HCT116 (cell line): ENCODE results near the gene MOB3B. TPM values are rescaled to one million over a fixed set of nuclear protein-coding genes. Genes with fewer than 3 reads are reported as not detected.

Experiments used
- ATAC-seq: fragments of 200-7000 bp; cut with Tn5 transposase; 2 replicates; pipeline ENCODE4 v1.9.1; 2020; ENCODE audit warnings: mild to moderate bottlenecking, moderate library complexity
- BruUV-seq: library from RNA; stranded (reverse); fragments of 400-500 nt; replicated peaks from 2 replicates; lab custom pipeline; 2021; lab: Mats Ljungman, UMichigan
- CTCF ChIA-PET: fragments of 300-600 bp; sonication (Branson Sonifier 250); formaldehyde crosslinking; loops from one replicate; lab custom pipeline; 2021; ENCODE audit warnings: antibody characterized with exemption; lab: Charles Lee
- POLR2A ChIA-PET: fragments of 300-600, 350-600 bp; sonication (Branson Sonifier 250); formaldehyde crosslinking; loops from one replicate; lab custom pipeline; 2021; ENCODE audit warnings: antibody characterized with exemption; lab: Charles Lee
- RAD21 ChIA-PET, 2 experiments: fragments of 300-600 bp; sonication (Branson Sonifier 250); formaldehyde crosslinking; loops; one replicate each; lab custom pipeline; 2023; ENCODE audit warnings: low total read pairs in 2 of 2; ENCODE audit not compliant: uncharacterized antibody in 2 of 2, unreplicated experiment in 2 of 2, low non-redundant PET in 1 of 2; lab: Charles Lee
- DNase-seq: peaks from one replicate; pipeline ENCODE4 v3.0.0-alpha.2; 2010; ENCODE audit warnings: low read depth, low spot score
- H2AFZ ChIP-seq: fragments of 200-600 bp; shearing (Covaris generic), sonication (generic); 2 replicates; pipeline ENCODE4 v1.6.1; 2017; ENCODE audit warnings: low read depth, mixed run types, mixed read lengths, antibody characterized with exemption, low read length; ENCODE audit not compliant: poor library complexity, severe bottlenecking
- H3K27ac ChIP-seq: 2 replicates; pipeline ENCODE4 v1.5.1; 2012; ENCODE audit warnings: low read depth, low read length
- H3K27me3 ChIP-seq: fragments of 200-600 bp; sonication (generic); 2 replicates; pipeline ENCODE4 v1.6.1; 2016; ENCODE audit warnings: mixed run types, low read length, mixed read lengths; ENCODE audit not compliant: insufficient read depth
- H3K36me3 ChIP-seq, 2 experiments: fragments of 200-500 bp in 1 of 2; fragments of 200-600 bp in 1 of 2; sonication (Bioruptor generic) in 1 of 2; sonication (generic) in 1 of 2; 2 replicates each; pipeline versions ENCODE4 v1.5.1 to v1.6.1; 2014 to 2016; ENCODE audit warnings: low read length in 2 of 2, inconsistent platforms in 1 of 2, mixed read lengths in 1 of 2, mixed run types in 1 of 2; ENCODE audit not compliant: insufficient read depth in 2 of 2, control insufficient read depth in 1 of 2
- H3K4me1 ChIP-seq, 2 experiments: fragments of 200-600 bp in 1 of 2; sonication (generic) in 1 of 2; 2 replicates each; pipeline versions ENCODE4 v1.5.1 to v1.6.1; 2012 to 2017; ENCODE audit warnings: low read length in 2 of 2, inconsistent platforms in 1 of 2, mild to moderate bottlenecking in 1 of 2, mixed read lengths in 1 of 2, mixed run types in 1 of 2, moderate library complexity in 1 of 2; ENCODE audit not compliant: insufficient read depth in 2 of 2, control insufficient read depth in 1 of 2
- H3K4me2 ChIP-seq: fragments of 200-600 bp; sonication (generic); 2 replicates; pipeline ENCODE4 v1.6.1; 2017; ENCODE audit warnings: mixed run types, low read length, mixed read lengths
- H3K4me3 ChIP-seq, 2 experiments: fragments of 200-600 bp in 1 of 2; sonication (generic) in 1 of 2; replicated peaks in 1 of 2; 2 replicates each; pipeline ENCODE4 v1.5.1; 2011 to 2016; ENCODE audit warnings: low read length in 2 of 2, control low read depth in 1 of 2, low read depth in 1 of 2, mild to moderate bottlenecking in 1 of 2, mixed read lengths in 1 of 2, mixed run types in 1 of 2
- H3K79me2 ChIP-seq: fragments of 200-600 bp; sonication (generic); 2 replicates; pipeline ENCODE4 v1.6.1; 2017; ENCODE audit warnings: mild to moderate bottlenecking, mixed run types, low read length, moderate library complexity, mixed read lengths; ENCODE audit not compliant: insufficient read depth
- H3K9ac ChIP-seq: fragments of 200-600 bp; sonication (generic); 2 replicates; pipeline ENCODE4 v1.6.1; 2016; ENCODE audit warnings: low read length, mixed read lengths
- H3K9me2 ChIP-seq: fragments of 200-600 bp; sonication (generic), shearing (Covaris generic); 2 replicates; pipeline ENCODE4 v1.6.1; 2017; ENCODE audit warnings: mixed run types, mild to moderate bottlenecking, moderate library complexity; ENCODE audit not compliant: insufficient read depth
- H3K9me3 ChIP-seq, 2 experiments: fragments of 200-500 bp in 1 of 2; fragments of 200-600 bp in 1 of 2; sonication (Bioruptor generic) in 1 of 2; sonication (generic) in 1 of 2; 2 replicates each; pipeline ENCODE4 v1.6.1; 2014 to 2017; ENCODE audit warnings: low read length in 2 of 2, mixed read lengths in 2 of 2, inconsistent platforms in 1 of 2, low read depth in 1 of 2, mild to moderate bottlenecking in 1 of 2, mixed run types in 1 of 2, moderate library complexity in 1 of 2; ENCODE audit not compliant: control insufficient read depth in 1 of 2, insufficient read depth in 1 of 2
- H4K20me1 ChIP-seq: fragments of 200-600 bp; sonication (generic), shearing (Covaris generic); 2 replicates; pipeline ENCODE4 v1.6.1; 2017; ENCODE audit warnings: mixed run types, mild to moderate bottlenecking, moderate library complexity; ENCODE audit not compliant: insufficient read depth
- CBX3 ChIP-seq: IDR thresholded peaks from 2 replicates; pipeline ENCODE4 v1.6.1; 2012; ENCODE audit warnings: low read depth
- EGR1 ChIP-seq: IDR thresholded peaks from 2 replicates; pipeline ENCODE4 v1.6.1; 2012; ENCODE audit warnings: low read depth
- ELF1 ChIP-seq: IDR thresholded peaks from 2 replicates; pipeline ENCODE4 v1.6.1; 2012; ENCODE audit warnings: low read depth, borderline replicate concordance
- EZH2 ChIP-seq: fragments of 200-600 bp; sonication (generic); IDR thresholded peaks from 2 replicates; pipeline ENCODE4 v1.6.1; 2017; ENCODE audit warnings: antibody characterized with exemption, mixed run types
- EZH2phosphoT487 ChIP-seq: fragments of 200-600 bp; IDR thresholded peaks from 2 replicates; pipeline ENCODE4 v1.6.1; 2018; ENCODE audit warnings: antibody characterized with exemption, borderline replicate concordance
- FOSL1 ChIP-seq: IDR thresholded peaks from 2 replicates; pipeline ENCODE4 v1.6.1; 2012; ENCODE audit warnings: low read depth
- JUND ChIP-seq: IDR thresholded peaks from 2 replicates; pipeline ENCODE4 v1.6.1; 2012
- POLR2A ChIP-seq: IDR thresholded peaks from 2 replicates; pipeline ENCODE4 v1.7.0; 2011; ENCODE audit warnings: borderline replicate concordance; ENCODE audit not compliant: insufficient read depth, insufficient read length; ENCODE audit errors: extremely low read depth
- POLR2AphosphoS5 ChIP-seq: IDR thresholded peaks from 2 replicates; pipeline ENCODE4 v1.6.1; 2011; ENCODE audit warnings: mild to moderate bottlenecking, low read depth, low read length, moderate library complexity
- REST ChIP-seq: IDR thresholded peaks from 2 replicates; pipeline ENCODE4 v1.6.1; 2012; ENCODE audit warnings: low read depth
- SIN3A ChIP-seq: IDR thresholded peaks from 2 replicates; pipeline ENCODE4 v1.6.1; 2012; ENCODE audit warnings: low read depth
- SP1 ChIP-seq: IDR thresholded peaks from 2 replicates; pipeline ENCODE4 v1.6.1; 2012; ENCODE audit warnings: low read depth
- SRF ChIP-seq: IDR thresholded peaks from 2 replicates; pipeline ENCODE4 v1.6.1; 2012; ENCODE audit warnings: low read depth
- TCF7L2 ChIP-seq: IDR thresholded peaks from 2 replicates; pipeline ENCODE4 v1.7.0; 2011; ENCODE audit warnings: borderline replicate concordance, inconsistent platforms; ENCODE audit not compliant: insufficient read depth, insufficient read length; ENCODE audit errors: extremely low read depth
- YY1 ChIP-seq: IDR thresholded peaks from 2 replicates; pipeline ENCODE4 v1.6.1; 2011; ENCODE audit warnings: low read length, low read depth, moderate library complexity, mild to moderate bottlenecking; ENCODE audit not compliant: insufficient replicate concordance; ENCODE audit errors: extremely low read depth
- ZBTB33 ChIP-seq: IDR thresholded peaks from 2 replicates; pipeline ENCODE4 v1.6.1; 2011; ENCODE audit warnings: mild to moderate bottlenecking, low read length, moderate library complexity; ENCODE audit not compliant: insufficient replicate concordance; ENCODE audit errors: extremely low read depth
- ZFX ChIP-seq: fragments of 450-650 bp; IDR thresholded peaks from 2 replicates; pipeline ENCODE4 v1.6.1; 2017
- intact Hi-C: fragments of 100-400 bp; cut with micrococcal nuclease; formaldehyde crosslinking; loops from 2 replicates; pipeline ENCODE4 v1.10.0; 2022
- total RNA-seq: library from RNA; stranded (reverse); gene quantifications from one replicate; pipeline ENCODE4 v1.2.1, GENCODE V29; 2021; ENCODE audit not compliant: unreplicated experiment
- TF ChIP-seq, protein P1 (sequence below): IDR thresholded peaks from 2 replicates; pipeline ENCODE4 v1.6.1; 2012

MOB3B gene
- total RNA-seq, 1 experiment from 2014 or later: 1.2 TPM

- ATAC-seq (no peak), DNase-seq (no peak)
- H3K4me1 ChIP-seq: no peaks in the 10 kb centered on the region
- H3K4me3 ChIP-seq: no peak overlapping the region
- H3K9me2 ChIP-seq: no peaks in the 10 kb centered on the region
- intact Hi-C loops: no loop called here
- no peaks in the 10 kb centered on the region for H3K27me3 ChIP-seq
- H2AFZ ChIP-seq: no peak overlapping the region
- no peaks in the 10 kb centered on the region for H4K20me1 ChIP-seq
- H3K4me2 ChIP-seq: no peak overlapping the region
- H3K9ac ChIP-seq: no peak overlapping the region
- ChIA-PET POLR2A (no interaction called here), CTCF (no interaction called here), RAD21 (no interaction called here)
- H3K27ac ChIP-seq: no peak overlapping the region
- no TSS peak for BruUV-seq
- no peaks in the 10 kb centered on the region for H3K36me3 ChIP-seq
- H3K9me3 ChIP-seq: no peaks in the 10 kb centered on the region
- no peak for TF ChIP-seq CBX3
- TF ChIP-seq EZH2phosphoT487: no peak
- no peak for TF ChIP-seq SIN3A
- TF ChIP-seq JUND: no peak
- TF ChIP-seq, protein P1, sequence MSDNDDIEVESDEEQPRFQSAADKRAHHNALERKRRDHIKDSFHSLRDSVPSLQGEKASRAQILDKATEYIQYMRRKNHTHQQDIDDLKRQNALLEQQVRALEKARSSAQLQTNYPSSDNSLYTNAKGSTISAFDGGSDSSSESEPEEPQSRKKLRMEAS: no peak
- no peak for TF ChIP-seq YY1
- no peak for TF ChIP-seq ZFX
- no peak for TF ChIP-seq EGR1
- TF ChIP-seq REST: no peak
- no peak for TF ChIP-seq SP1
- TF ChIP-seq EZH2: no peak
- no peak for TF ChIP-seq ZBTB33
- TF ChIP-seq SRF: no peak
- TF ChIP-seq TCF7L2: no peak
- TF ChIP-seq ELF1: no peak
- no peak for TF ChIP-seq FOSL1
- no peak for TF ChIP-seq POLR2A
- no peak for TF ChIP-seq POLR2AphosphoS5
- H3K79me2 ChIP-seq: no peaks in the 10 kb centered on the region
Measured at GRCh38 chr9:27476870-27477515, 52.6 kb downstream of the MOB3B start.
